Neutrophil (primary cell): ENCODE results near the gene GPR158.

ENCODE experiments used
- H3K27ac ChIP-seq: fragments of 200-600 bp; sonication (generic); 2 replicates; pipeline ENCODE4 v1.5.1; 2016; ENCODE audit warnings: mild to moderate bottlenecking, moderate library complexity
- H3K27me3 ChIP-seq: fragments of 200-600 bp; sonication (generic); 2 replicates; pipeline ENCODE4 v1.6.0; 2016; ENCODE audit warnings: mild to moderate bottlenecking
- H3K36me3 ChIP-seq: fragments of 200-600 bp; sonication (generic); 2 replicates; pipeline ENCODE4 v1.5.1; 2017
- H3K4me1 ChIP-seq, 2 experiments: fragments of 200-600 bp in 1 of 2; sonication (generic) in 1 of 2; 1 replicate in 1 of 2; 2 replicates in 1 of 2; pipeline versions ENCODE4 v1.5.1 to v1.6.1; 2013 to 2016; ENCODE audit warnings: low read depth in 1 of 2, low read length in 1 of 2, mild to moderate bottlenecking in 1 of 2, moderate library complexity in 1 of 2; ENCODE audit not compliant: control insufficient read depth in 1 of 2, insufficient read depth in 1 of 2
- H3K4me3 ChIP-seq, 2 experiments: fragments of 200-600 bp in 1 of 2; sonication (generic) in 1 of 2; 1 replicate in 1 of 2; 2 replicates in 1 of 2; pipeline ENCODE4 v1.5.1; 2013 to 2016; ENCODE audit warnings: low read depth in 1 of 2, low read length in 1 of 2, mild to moderate bottlenecking in 1 of 2, moderate library complexity in 1 of 2
- H3K9me3 ChIP-seq: fragments of 200-600 bp; sonication (generic); 2 replicates; pipeline ENCODE4 v1.5.1; 2016
- TF ChIP-seq, protein P1 (sequence below): fragments of 200-600 bp; sonication (generic); IDR thresholded peaks from 2 replicates; pipeline ENCODE4 v1.5.1; 2016; ENCODE audit warnings: antibody characterized with exemption

The GPR158 gene

DNA sequence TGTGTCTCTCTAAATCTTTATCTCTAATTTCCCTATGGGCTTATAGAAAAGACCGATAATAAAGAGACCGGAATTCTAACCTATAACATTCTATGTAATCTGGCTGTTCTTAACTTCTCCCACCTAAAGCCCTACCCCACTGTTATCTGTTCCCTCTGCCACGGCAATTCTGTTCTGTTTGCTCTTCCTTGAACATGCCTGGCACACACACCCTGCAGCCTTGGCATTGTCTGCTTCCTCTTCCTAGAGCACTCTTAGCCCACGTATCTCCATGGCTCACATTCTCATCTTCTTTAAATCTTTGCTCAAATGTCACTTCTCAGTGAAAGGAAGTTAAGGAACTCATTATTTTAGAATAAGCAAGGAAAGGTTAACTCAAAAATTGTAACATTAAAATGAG, 309.2 kb downstream of the GPR158 start:
- no peaks in the 10 kb centered on the region for H3K27me3 ChIP-seq
- no peak overlapping the region for H3K27ac ChIP-seq
- H3K36me3 ChIP-seq = no peaks in the 10 kb centered on the region
- TF ChIP-seq, protein P1, sequence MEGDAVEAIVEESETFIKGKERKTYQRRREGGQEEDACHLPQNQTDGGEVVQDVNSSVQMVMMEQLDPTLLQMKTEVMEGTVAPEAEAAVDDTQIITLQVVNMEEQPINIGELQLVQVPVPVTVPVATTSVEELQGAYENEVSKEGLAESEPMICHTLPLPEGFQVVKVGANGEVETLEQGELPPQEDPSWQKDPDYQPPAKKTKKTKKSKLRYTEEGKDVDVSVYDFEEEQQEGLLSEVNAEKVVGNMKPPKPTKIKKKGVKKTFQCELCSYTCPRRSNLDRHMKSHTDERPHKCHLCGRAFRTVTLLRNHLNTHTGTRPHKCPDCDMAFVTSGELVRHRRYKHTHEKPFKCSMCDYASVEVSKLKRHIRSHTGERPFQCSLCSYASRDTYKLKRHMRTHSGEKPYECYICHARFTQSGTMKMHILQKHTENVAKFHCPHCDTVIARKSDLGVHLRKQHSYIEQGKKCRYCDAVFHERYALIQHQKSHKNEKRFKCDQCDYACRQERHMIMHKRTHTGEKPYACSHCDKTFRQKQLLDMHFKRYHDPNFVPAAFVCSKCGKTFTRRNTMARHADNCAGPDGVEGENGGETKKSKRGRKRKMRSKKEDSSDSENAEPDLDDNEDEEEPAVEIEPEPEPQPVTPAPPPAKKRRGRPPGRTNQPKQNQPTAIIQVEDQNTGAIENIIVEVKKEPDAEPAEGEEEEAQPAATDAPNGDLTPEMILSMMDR = no peak
- H3K9me3 ChIP-seq = no peaks in the 10 kb centered on the region
- no peaks in the 10 kb centered on the region for H3K4me1 ChIP-seq
- H3K4me3 ChIP-seq = no peak overlapping the region

DNA sequence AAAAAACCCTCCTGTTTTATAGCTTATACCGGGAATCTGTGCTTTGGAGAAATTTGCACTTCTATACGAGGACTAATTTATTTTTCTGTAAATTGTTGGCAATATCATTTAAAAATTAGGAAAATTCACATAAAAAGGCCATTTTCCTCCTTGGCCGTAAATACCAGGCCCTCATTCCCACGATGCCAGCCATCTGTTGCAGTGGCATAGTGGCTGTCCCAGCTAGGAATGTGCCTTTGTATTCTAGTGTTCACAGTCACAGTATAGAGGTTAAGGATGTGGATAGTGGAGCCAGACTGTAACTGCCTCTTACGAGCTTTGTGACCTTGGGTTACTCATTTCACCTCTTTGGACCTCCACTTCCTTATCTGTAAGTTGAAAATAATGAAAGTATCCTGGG, 312.5 kb downstream of the GPR158 start:
- H3K27me3 ChIP-seq = no peaks in the 10 kb centered on the region
- TF ChIP-seq, protein P1 = no peak
- no peak overlapping the region for H3K27ac ChIP-seq
- no peaks in the 10 kb centered on the region for H3K9me3 ChIP-seq
- H3K4me1 ChIP-seq = no peaks in the 10 kb centered on the region
- H3K4me3 ChIP-seq = no peak overlapping the region
- H3K36me3 ChIP-seq = no peaks in the 10 kb centered on the region

DNA sequence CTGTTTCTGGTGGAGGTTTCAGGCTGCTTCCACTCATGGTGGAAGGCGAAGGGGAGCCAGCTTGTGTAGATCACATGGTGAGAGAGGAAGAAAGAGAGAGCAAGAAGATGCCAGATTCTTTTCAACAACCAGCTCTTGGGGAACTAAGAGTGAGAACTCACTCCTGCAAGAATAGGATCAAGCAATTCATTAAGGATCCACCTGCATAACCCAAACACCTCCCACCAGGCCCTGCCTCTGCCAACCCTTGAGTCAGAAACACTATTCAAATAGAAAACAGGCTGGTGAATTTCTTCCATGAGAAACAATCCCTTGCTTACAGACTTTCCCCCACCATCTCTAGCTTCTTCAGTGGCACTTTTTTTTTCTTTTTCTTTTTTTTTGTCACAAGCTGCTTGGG, 317.2 kb downstream of the GPR158 start:
- no peaks in the 10 kb centered on the region for H3K9me3 ChIP-seq
- H3K27me3 ChIP-seq = no peaks in the 10 kb centered on the region
- no peaks in the 10 kb centered on the region for H3K36me3 ChIP-seq
- no peak overlapping the region for H3K27ac ChIP-seq
- no peak overlapping the region for H3K4me3 ChIP-seq
- no peaks in the 10 kb centered on the region for H3K4me1 ChIP-seq
- TF ChIP-seq, protein P1 = no peak

DNA sequence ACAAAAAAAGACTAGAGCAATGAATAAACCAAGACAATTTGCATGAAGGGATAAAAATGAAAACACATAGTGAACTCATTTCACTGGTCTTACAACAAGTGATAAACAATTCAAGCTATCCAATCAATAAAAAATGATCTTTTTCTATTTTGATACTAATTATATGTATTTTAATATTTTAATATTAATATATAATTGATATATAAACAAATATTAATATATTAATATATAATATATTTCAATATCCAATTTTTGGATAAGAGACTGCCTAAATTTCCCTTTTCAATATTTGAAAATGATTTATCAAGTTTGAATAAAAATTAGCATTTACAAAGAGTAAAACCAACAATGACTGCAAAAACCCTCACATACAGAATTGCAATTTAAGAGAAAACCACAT, 317.9 kb downstream of the GPR158 start:
- Histone ChIP-seq H3K27me3 (no peaks in the 10 kb centered on the region), H3K9me3 (no peaks in the 10 kb centered on the region), H3K4me1 (no peaks in the 10 kb centered on the region), H3K27ac (no peak overlapping the region), H3K4me3 (no peak overlapping the region), H3K36me3 (no peaks in the 10 kb centered on the region)
- TF ChIP-seq, protein P1 = no peak

DNA sequence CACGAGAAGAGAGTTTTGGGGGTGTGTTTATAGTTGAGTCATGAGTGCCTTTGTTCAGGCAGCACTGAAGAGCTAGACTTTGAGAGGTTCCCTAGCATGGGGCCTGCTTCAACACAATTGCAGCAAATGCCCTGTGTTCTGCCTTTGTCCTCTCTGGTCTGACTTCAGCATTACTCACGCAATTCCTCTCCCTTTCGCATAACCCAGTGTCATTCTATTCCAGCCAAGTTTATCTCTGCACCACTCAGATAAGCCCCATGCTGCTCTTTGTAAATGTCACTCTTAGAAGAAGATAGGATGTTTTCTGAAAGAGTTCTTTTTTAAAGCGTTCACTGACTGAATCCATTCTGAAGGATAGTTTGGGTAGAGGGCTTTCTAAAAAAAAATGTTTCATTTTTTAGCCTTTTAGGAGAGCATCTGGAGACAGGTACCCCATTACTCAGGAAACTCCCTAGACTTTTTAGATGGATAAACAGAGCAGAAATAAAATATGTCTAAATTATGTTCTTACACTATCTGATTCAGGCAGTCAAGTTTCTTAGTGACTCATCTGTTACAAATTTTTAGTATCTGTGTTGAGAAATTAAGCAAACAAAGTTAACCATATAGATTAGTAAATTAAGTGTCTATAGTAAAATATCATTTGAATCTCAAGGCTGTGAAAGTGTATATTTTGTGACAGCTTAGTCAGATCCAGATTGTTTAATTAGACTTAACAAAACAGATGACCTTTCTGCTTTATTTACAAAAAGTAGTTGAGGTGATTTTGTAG, 318.5 kb downstream of the GPR158 start:
- no peaks in the 10 kb centered on the region for H3K9me3 ChIP-seq
- no peak overlapping the region for H3K27ac ChIP-seq
- no peaks in the 10 kb centered on the region for H3K36me3 ChIP-seq
- H3K4me1 ChIP-seq = no peaks in the 10 kb centered on the region
- no peak overlapping the region for H3K4me3 ChIP-seq
- TF ChIP-seq, protein P1 = no peak
- H3K27me3 ChIP-seq = no peaks in the 10 kb centered on the region
